Endothelial cell (in vitro differentiated cells): ENCODE measurements around the gene CTTNBP2NL. TPM values are rescaled to one million over a fixed set of nuclear protein-coding genes. Genes with fewer than 3 reads are reported as not detected.

Source experiments
- DNase-seq: peaks from one replicate; pipeline ENCODE4 v3.0.0; 2021; ENCODE audit warnings: low spot score
- H3K27ac Mint-ChIP-seq: one replicate; pipeline ENCODE4 v1.8.0; 2021; ENCODE audit warnings: mixed read lengths, inconsistent platforms; ENCODE audit not compliant: unreplicated experiment
- H3K27me3 Mint-ChIP-seq: one replicate; pipeline ENCODE4 v1.8.0; 2021; ENCODE audit warnings: mild to moderate bottlenecking, moderate library complexity, mixed read lengths, inconsistent platforms; ENCODE audit not compliant: unreplicated experiment
- H3K36me3 Mint-ChIP-seq: one replicate; pipeline ENCODE4 v1.8.0; 2021; ENCODE audit warnings: mild to moderate bottlenecking, low read depth, mixed read lengths, inconsistent platforms; ENCODE audit not compliant: unreplicated experiment
- H3K4me1 Mint-ChIP-seq: one replicate; pipeline ENCODE4 v1.8.0; 2021; ENCODE audit warnings: mild to moderate bottlenecking, mixed read lengths, inconsistent platforms; ENCODE audit not compliant: unreplicated experiment
- H3K4me3 Mint-ChIP-seq: one replicate; pipeline ENCODE4 v1.8.0; 2021; ENCODE audit warnings: mild to moderate bottlenecking, mixed read lengths, inconsistent platforms; ENCODE audit not compliant: unreplicated experiment
- H3K9me3 Mint-ChIP-seq: one replicate; pipeline ENCODE4 v1.8.0; 2021; ENCODE audit warnings: mixed read lengths, inconsistent platforms; ENCODE audit not compliant: unreplicated experiment
- CTCF ChIP-seq: fragments of 200-600 bp; sonication (generic); IDR thresholded peaks from one replicate; pipeline ENCODE4 v1.5.0; 2021; ENCODE audit warnings: antibody characterized with exemption; ENCODE audit not compliant: unreplicated experiment
- total RNA-seq: library from RNA; stranded (reverse); fragmentation: NEBNext Ultra II Directional; extraction: Animal tissue kit (Norgen Biotek cat#: 25700); gene quantifications from one replicate; pipeline ENCODE4 v1.2.1, GENCODE V29; 2021; ENCODE audit not compliant: unreplicated experiment

Gene CTTNBP2NL
- total RNA-seq, 1 donor from 2014 or later = 84.0 TPM

- H3K9me3 Mint-ChIP-seq = no peaks in the 10 kb centered on the region
- no peak for TF ChIP-seq CTCF
- no peak overlapping the region for H3K27ac Mint-ChIP-seq
- DNase-seq = no peak
- H3K27me3 Mint-ChIP-seq = peaks cover 32% of the 10 kb centered on the region
- no peak overlapping the region for H3K4me3 Mint-ChIP-seq
- H3K4me1 Mint-ChIP-seq = peaks cover 6% of the 10 kb centered on the region
- peaks cover 16% of the 10 kb centered on the region for H3K36me3 Mint-ChIP-seq
Measured at GRCh38 chr1:112504661-112505399, 108.8 kb downstream of the CTTNBP2NL start.

DNA sequence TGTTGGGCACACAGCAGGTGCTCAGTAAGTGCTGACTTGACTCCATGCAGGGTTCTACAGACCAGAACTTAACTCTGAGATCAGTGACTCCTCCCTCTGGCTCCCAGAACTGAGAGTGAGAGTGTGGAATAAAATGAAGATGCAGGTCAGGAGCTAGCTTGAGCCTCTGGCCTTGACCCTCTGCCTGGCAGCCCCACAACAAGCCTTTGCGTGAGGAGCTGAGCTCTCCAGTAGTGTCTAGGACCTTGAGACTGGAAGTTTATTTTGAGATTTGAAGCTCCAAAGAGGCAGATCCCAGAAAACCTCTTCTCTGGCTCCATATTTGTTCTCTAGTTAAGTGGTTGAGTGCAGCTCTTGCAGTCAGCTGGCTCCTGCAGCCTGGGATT lies 109.4 kb downstream of the CTTNBP2NL start:
- H3K27ac Mint-ChIP-seq = no peak overlapping the region
- H3K36me3 Mint-ChIP-seq = peaks cover 16% of the 10 kb centered on the region
- peaks cover 11% of the 10 kb centered on the region for H3K4me1 Mint-ChIP-seq
- no peaks in the 10 kb centered on the region for H3K9me3 Mint-ChIP-seq
- H3K4me3 Mint-ChIP-seq = no peak overlapping the region
- TF ChIP-seq CTCF = no peak
- DNase-seq = no peak
- peaks cover 37% of the 10 kb centered on the region for H3K27me3 Mint-ChIP-seq

DNA sequence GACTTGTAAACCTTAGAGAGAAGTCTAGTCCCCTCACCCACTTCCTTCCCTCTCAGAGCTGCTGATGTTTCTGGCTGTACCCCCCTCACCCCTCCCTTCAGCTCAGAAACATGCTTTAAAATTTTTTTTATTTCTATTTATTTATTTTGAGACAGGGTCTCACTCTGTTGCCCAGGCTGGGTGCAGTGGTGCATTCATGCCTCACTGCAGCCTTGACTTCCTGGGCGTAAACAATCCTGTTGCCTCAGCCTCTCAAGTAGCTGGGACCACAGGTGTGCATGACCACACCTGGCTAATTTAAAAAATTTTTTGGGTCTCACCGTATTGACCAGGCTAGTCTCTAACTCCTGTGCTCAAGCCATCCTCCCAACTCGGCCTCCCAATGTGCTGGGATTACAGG lies 109.9 kb downstream of the CTTNBP2NL start:
- H3K4me3 Mint-ChIP-seq = no peak overlapping the region

GRCh38 chr1:112506306-112506705 lies 110.3 kb downstream of the CTTNBP2NL start:
- Mint-ChIP-seq H3K9me3 (no peaks in the 10 kb centered on the region), H3K27ac (no peak overlapping the region), H3K4me3 (no peak overlapping the region), H3K4me1 (peaks cover 16% of the 10 kb centered on the region), H3K36me3 (peaks cover 16% of the 10 kb centered on the region), H3K27me3 (peaks cover 35% of the 10 kb centered on the region)
- TF ChIP-seq CTCF = no peak
- DNase-seq = no peak

More for the DNA sequence above, 109.9 kb downstream of the CTTNBP2NL start:
- Mint-ChIP-seq H3K4me1 (peaks cover 16% of the 10 kb centered on the region), H3K36me3 (peaks cover 16% of the 10 kb centered on the region), H3K27ac (no peak overlapping the region), H3K9me3 (no peaks in the 10 kb centered on the region), H3K27me3 (peaks cover 36% of the 10 kb centered on the region)
- no peak for TF ChIP-seq CTCF
- no peak for DNase-seq

DNA sequence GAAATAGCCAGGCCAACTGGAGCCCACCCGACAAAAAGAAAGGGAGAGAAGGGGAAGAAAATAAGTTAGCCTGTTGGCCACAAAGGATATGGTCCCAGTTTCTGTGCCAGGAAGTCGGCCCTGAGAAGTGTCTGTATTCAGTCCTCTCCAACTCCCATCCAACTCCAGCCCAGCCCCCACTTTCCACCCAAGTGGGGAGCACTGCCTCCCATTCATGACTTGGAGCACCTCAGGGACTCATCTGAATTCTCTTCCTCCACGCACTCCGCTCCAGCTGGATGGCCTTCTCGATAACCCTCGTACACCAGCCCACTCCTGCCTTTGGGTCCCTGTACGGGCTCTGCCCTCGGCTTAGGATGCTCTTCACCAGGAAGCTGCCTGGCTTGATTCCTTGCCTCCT lies 110.7 kb downstream of the CTTNBP2NL start:
- no peak overlapping the region for H3K27ac Mint-ChIP-seq
- peaks cover 16% of the 10 kb centered on the region for H3K36me3 Mint-ChIP-seq
- no peaks in the 10 kb centered on the region for H3K9me3 Mint-ChIP-seq
- H3K4me1 Mint-ChIP-seq = peaks cover 19% of the 10 kb centered on the region
- peaks cover 35% of the 10 kb centered on the region for H3K27me3 Mint-ChIP-seq
- no peak overlapping the region for H3K4me3 Mint-ChIP-seq
- no peak for DNase-seq
- no peak for TF ChIP-seq CTCF
